Vagina (tissue), 2 donors: ENCODE measurements around the gene ERFE. TPM values are rescaled to one million over a fixed set of nuclear protein-coding genes. Genes with fewer than 3 reads are reported as not detected.
"Not testable (repeated sequence)": the region's sequence is repeated elsewhere in the genome, so short reads cannot be mapped to it uniquely, and the experiment has no call there.

Source experiments
- DNase-seq, 2 donors: peaks; one replicate each; pipeline ENCODE4 v3.0.0-alpha.2; 2017; ENCODE audit errors: extremely low spot score in 2 of 2
- H3K27ac ChIP-seq: fragments of 200-600 bp; sonication (generic); one replicate; pipeline ENCODE4 v1.5.1; 2019
- H3K27me3 ChIP-seq: fragments of 200-600 bp; sonication (generic); one replicate; pipeline ENCODE4 v1.5.1; 2019
- H3K36me3 ChIP-seq, 2 donors: fragments of 200-600 bp; sonication (generic); one replicate each; pipeline ENCODE4 v1.5.1; 2017 to 2019
- H3K4me1 ChIP-seq: fragments of 200-600 bp; sonication (generic); one replicate; pipeline ENCODE4 v1.5.1; 2019
- H3K4me3 ChIP-seq, 2 donors: fragments of 200-600 bp; sonication (generic); 1 replicate in 1 of 2; 2 replicates in 1 of 2; pipeline ENCODE4 v1.5.1; 2016 to 2019
- H3K9me3 ChIP-seq: fragments of 200-600 bp; sonication (generic); one replicate; pipeline ENCODE4 v1.5.1; 2019
- POLR2A ChIP-seq, 2 donors: fragments of 450-650 bp; IDR thresholded peaks; one replicate each; pipeline ENCODE4 v1.6.1; 2017; ENCODE audit warnings: antibody characterized with exemption in 2 of 2, mild to moderate bottlenecking in 2 of 2, moderate library complexity in 2 of 2
- POLR2AphosphoS5 ChIP-seq, 2 donors: sonication (generic); formaldehyde crosslinking; IDR thresholded peaks; one replicate each; pipeline ENCODE4 v1.9.0; 2017; ENCODE audit warnings: antibody characterized with exemption in 2 of 2, mild to moderate bottlenecking in 2 of 2, low read depth in 1 of 2; ENCODE audit not compliant: insufficient read depth in 1 of 2
- intact Hi-C: fragments of 100-400 bp; cut with DNase I; formaldehyde crosslinking; loops from one replicate; pipeline ENCODE4 v1.15.1; 2023
- total RNA-seq: library from RNA; depleted of rRNA; stranded (reverse); fragments of >200 nt; gene quantifications from one replicate; pipeline ENCODE4 v1.2.3, GENCODE V29; 2016
- TF ChIP-seq, protein P1 (sequence below), 3 experiments: fragments of 450-650 bp in 2 of 3; fragments of 200-600 bp in 1 of 3; sonication (generic) in 1 of 3; IDR thresholded peaks; one replicate each; pipeline ENCODE4 v1.5.1; 2017 to 2019; ENCODE audit warnings: antibody characterized with exemption in 3 of 3, mild to moderate bottlenecking in 2 of 3, moderate library complexity in 2 of 3

Gene ERFE
- total RNA-seq, 1 donor from 2014 or later = not detected

DNA sequence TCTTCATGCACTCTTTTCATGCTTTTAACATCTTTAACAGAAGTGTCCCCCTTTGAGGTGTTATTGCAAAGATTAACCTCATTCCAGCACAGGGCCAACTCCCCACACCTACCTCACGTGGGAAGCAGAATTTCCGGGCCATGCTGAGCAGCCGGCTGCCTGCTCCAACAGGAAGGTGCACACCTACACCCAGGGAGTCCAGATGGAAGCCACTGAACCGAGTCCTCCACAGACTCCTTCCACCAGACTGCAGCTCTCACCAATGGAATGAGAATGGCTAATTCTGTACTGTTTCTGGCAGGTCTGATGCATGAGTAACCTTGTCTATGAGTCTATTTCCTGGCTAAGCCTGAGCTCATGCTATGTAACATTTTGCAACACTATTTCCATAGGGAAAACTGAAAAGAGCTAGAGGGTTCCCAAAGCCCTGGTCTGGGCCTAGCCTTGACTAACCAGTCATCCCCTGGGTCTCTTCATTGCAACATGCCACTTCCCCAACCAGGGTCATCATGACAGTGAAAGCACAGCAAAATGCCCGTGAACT is 11.0 kb downstream of the ERFE start:
- Histone ChIP-seq H3K27ac (peak overlapping the region; percentile 59), H3K9me3 (no peaks in the 10 kb centered on the region), H3K27me3 (no peaks in the 10 kb centered on the region), H3K4me3 (no peak overlapping the region), H3K36me3 (peaks cover 0 to 46% of the 10 kb centered on the region in 2 donors), H3K4me1 (peaks cover 22% of the 10 kb centered on the region)
- TF ChIP-seq, protein P1, sequence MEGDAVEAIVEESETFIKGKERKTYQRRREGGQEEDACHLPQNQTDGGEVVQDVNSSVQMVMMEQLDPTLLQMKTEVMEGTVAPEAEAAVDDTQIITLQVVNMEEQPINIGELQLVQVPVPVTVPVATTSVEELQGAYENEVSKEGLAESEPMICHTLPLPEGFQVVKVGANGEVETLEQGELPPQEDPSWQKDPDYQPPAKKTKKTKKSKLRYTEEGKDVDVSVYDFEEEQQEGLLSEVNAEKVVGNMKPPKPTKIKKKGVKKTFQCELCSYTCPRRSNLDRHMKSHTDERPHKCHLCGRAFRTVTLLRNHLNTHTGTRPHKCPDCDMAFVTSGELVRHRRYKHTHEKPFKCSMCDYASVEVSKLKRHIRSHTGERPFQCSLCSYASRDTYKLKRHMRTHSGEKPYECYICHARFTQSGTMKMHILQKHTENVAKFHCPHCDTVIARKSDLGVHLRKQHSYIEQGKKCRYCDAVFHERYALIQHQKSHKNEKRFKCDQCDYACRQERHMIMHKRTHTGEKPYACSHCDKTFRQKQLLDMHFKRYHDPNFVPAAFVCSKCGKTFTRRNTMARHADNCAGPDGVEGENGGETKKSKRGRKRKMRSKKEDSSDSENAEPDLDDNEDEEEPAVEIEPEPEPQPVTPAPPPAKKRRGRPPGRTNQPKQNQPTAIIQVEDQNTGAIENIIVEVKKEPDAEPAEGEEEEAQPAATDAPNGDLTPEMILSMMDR (IDR thresholded peaks at IDR 0.05) = no peak
- TF ChIP-seq POLR2AphosphoS5 (IDR thresholded peaks at IDR 0.05; ENCODE audit: insufficient read depth in 1 of 2, low read depth in 1 of 2) (no peak), POLR2A (IDR thresholded peaks at IDR 0.05) (no peak)
- intact Hi-C loops = no loop called here
- DNase-seq = no peak

DNA sequence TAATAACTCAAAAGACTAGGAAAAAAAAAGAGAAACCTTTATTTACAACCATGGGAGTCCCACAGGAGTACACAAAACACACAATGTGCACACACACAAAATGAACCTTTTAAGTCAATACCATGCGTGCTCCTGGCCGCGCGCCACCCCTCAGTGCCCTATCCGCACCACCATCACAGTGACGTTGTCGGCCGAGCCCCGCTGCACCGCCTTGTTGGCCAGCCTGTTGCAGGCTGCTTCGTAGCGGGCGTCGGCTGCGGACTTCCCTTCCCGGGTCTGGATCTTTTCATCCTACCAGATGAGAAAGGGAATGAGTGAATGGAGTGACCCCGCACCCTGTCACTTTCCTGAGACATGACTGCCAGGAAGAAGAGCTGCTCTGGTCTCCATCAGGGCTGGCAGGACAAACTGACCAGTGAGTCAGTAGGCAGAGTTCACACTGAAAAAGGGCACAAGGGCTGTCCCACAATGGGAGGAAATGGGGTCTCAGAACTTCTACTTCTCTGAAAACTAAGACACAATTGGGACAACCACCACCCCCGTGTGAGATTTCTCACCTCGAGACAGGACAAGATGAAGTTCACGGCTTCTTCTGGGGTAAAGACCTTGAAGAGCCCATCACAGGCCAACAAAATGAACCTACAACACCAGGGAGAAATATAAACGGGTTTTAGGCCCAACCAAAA is 11.8 kb downstream of the ERFE start:
- DNase-seq = no peak
- Histone ChIP-seq H3K4me3 (no peak overlapping the region), H3K27ac (peak overlapping the region; percentile 59), H3K36me3 (peaks cover 0 to 47% of the 10 kb centered on the region in 2 donors), H3K9me3 (no peaks in the 10 kb centered on the region), H3K4me1 (peaks cover 22% of the 10 kb centered on the region), H3K27me3 (no peaks in the 10 kb centered on the region)
- intact Hi-C loops = no loop called here
- TF ChIP-seq POLR2AphosphoS5 (IDR thresholded peaks at IDR 0.05; ENCODE audit: insufficient read depth in 1 of 2, low read depth in 1 of 2) (no peak), POLR2A (IDR thresholded peaks at IDR 0.05) (no peak)
- TF ChIP-seq, protein P1 (IDR thresholded peaks at IDR 0.05) = no peak

DNA sequence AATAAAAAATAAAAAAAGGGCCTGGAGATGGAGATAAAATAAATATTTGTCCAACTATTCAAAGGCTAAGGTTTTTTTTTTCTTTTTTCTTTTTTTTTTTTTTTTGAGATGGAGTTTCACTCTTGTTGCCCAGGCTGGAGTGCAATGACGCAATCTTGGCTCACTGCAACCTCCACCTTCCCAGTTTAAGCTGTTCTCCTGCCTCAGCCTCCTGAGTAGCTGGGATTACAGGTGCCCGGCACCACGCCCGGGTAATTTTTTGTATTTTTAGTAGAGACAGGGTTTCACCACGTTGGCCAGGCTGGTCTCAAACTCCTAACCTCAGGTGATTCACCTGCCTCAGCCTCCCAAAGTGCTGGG is 12.3 kb downstream of the ERFE start:
- H3K27me3 ChIP-seq, H3K4me3 ChIP-seq, intact Hi-C loops, H3K27ac ChIP-seq, DNase-seq, H3K9me3 ChIP-seq: not testable (repeated sequence)
- H3K36me3 ChIP-seq = peaks cover 0 to 47% of the 10 kb centered on the region in 2 donors
- H3K4me1 ChIP-seq = peaks cover 22% of the 10 kb centered on the region

DNA sequence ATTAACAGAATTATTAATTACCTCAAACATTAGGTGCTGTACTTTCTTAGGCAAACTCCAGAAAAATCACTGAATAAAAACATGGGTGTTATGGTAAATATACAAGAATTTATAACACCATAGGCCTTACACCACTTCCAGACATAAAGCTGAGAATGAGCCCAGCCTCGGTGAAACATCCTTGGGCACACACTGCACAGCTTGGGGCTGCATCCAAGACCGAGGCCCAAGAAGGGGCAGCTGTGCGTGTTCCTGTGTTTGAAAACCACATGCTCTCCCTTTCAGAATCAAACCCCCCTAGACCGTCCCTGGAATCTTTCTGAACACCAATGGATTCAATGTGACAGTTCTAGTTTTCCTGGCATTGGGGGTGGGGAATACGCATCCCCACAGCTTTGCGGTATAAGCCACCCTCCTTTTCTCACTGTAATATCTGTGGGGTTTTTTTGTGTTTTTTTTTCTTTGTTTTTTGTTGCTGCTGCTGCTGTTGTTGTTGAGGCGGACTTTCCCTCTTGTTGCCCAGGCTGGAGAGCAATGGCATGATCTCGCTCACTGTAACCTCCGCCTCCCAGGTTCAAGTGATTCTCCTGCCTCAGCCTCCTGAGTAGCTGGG is 12.9 kb downstream of the ERFE start:
- no peak for DNase-seq
- TF ChIP-seq, protein P1 (IDR thresholded peaks at IDR 0.05) = no peak
- TF ChIP-seq POLR2AphosphoS5 (IDR thresholded peaks at IDR 0.05; ENCODE audit: insufficient read depth in 1 of 2, low read depth in 1 of 2) (no peak), POLR2A (IDR thresholded peaks at IDR 0.05) (no peak)
- intact Hi-C loops = no loop called here
- H3K36me3 ChIP-seq = peaks cover 0 to 48% of the 10 kb centered on the region in 2 donors
- H3K4me1 ChIP-seq = peaks cover 22% of the 10 kb centered on the region
- no peaks in the 10 kb centered on the region for H3K9me3 ChIP-seq
- H3K4me3 ChIP-seq = no peak overlapping the region
- no peaks in the 10 kb centered on the region for H3K27me3 ChIP-seq
- H3K27ac ChIP-seq = no peak overlapping the region

DNA sequence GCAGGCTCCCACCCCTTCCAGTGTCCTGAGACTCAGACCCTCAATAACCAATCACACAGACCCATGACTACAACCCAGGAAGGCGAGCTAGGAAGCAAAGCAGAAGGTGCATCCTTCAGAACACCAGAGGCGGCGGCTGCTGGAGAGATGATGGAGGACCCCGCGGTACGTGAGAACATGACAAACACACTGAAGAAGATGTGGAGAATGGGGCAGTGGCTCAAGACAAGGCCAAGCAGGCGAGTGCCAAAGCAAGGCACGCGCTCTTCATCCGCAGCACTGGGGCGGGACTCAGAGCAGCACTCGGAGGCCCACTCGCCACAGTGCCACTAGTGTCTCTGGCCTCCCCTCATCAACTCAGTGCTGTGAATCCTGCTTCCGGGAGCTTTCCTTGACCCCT is 13.7 kb downstream of the ERFE start:
- no peak for TF ChIP-seq POLR2A (IDR thresholded peaks at IDR 0.05)
- TF ChIP-seq, protein P1 (IDR thresholded peaks at IDR 0.05) = no peak
- TF ChIP-seq POLR2AphosphoS5 (IDR thresholded peaks at IDR 0.05; ENCODE audit: insufficient read depth in 1 of 2, low read depth in 1 of 2) = no peak
- intact Hi-C loops = no loop called here
- Histone ChIP-seq H3K27me3 (no peaks in the 10 kb centered on the region), H3K36me3 (peaks cover 0 to 56% of the 10 kb centered on the region in 2 donors), H3K4me3 (no peak overlapping the region), H3K4me1 (peaks cover 22% of the 10 kb centered on the region), H3K9me3 (no peaks in the 10 kb centered on the region), H3K27ac (no peak overlapping the region)
- no peak for DNase-seq
